Activated CD4-positive, alpha-beta T cell treated with anti-CD3 and anti-CD28 coated beads, Interleukin-2, Interleukin-6, amounts not matched to agents 100 ng/mL and 50 ng/mL, durations not matched to agents 16 hours and 8 hours (primary cell): ENCODE data around the gene CUL2.
"Not testable (repeated sequence)": the region's sequence is repeated elsewhere in the genome, so short reads cannot be mapped to it uniquely, and the experiment has no call there.

Source experiments
- DNase-seq: peaks from one replicate; pipeline ENCODE4 v3.0.0-alpha.2; 2020

CUL2 gene

DNA sequence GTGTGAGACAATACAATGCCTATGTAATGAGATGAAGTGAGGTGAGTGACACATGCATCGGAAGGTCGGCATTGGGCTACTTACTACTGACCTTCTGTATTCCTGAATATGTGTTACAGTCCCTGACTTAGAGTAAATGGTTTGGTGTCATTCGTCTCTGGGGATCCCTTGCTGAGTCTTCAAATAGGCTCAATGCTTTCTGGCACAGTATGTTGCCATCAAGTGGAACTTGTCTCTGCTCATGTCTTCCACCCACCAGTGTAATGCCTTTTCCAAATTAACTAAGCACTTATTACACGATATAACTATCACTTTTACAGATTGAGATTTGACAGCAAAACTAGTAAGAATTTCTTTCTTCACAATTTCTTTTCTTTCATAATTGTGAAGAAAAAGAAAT, 10.9 kb downstream of the CUL2 start:
- DNase-seq = no peak

DNA sequence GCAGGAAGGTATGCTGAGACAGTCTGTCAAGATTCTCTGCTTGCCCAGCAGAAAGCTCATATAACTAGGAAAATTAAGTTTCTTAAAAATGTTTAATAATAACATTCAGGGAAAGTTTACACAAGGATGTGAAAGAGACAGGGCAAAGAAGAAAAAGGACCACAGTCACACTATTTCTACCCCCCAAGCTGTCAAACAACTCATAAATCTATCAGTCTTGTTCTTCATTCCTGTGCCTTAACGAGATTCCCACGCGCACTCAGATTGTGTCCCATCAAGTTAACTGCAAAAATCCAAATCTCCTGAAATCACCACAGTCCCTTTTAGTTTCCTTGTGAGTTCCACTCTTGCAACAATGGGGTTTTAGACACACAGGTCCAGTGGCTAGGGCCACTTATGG, 14.9 kb downstream of the CUL2 start:
- DNase-seq = no peak

- DNase-seq = no peak
These were observed 15.9 kb downstream of the CUL2 start for GRCh38 chr10:35074266-35074665.

DNA sequence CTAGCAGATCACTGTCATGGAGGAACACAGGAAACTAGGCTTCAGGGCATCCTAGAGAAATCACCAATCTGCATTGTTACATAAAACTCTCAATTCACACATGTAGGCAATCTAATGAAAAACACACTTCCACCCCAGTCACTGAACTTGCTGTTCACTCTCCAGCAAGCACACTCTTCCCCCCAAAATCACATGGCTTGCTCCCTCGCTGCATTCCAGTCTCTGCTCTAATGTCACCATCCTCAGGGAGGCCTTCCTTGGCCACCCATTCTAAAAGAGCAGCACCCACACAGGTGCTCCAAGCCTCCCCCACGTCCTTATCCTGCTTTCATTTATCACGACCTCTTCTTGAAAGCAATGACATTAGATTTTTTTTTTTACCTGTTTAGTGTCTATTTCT, 19.6 kb downstream of the CUL2 start:
- DNase-seq = no peak

GRCh38 chr10:35063837-35064454, 26.2 kb downstream of the CUL2 start:
- no peak for DNase-seq

DNA sequence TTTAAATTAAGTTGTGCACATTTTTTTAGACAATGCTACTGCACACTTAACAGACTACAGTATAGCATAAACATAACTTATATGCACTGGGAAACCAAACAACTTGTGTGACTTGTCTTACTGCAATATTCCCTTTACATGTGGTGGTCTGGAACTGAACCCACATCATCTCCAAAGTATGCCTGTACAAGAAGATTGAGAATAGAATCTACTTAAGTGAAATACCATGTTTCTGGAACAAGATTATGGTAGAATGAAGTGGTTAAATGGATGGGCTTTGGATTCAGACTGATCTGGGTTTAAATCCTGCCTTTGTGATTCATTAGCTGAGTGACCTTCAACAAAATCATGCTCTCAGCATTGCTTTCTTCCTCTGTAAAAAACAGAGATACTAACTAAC, 30.7 kb downstream of the CUL2 start:
- no peak for DNase-seq

GRCh38 chr10:35058686-35059085, 31.5 kb downstream of the CUL2 start:
- no peak for DNase-seq

GRCh38 chr10:35058134-35058533, 32.0 kb downstream of the CUL2 start:
- peak; percentile 9 for DNase-seq

DNA sequence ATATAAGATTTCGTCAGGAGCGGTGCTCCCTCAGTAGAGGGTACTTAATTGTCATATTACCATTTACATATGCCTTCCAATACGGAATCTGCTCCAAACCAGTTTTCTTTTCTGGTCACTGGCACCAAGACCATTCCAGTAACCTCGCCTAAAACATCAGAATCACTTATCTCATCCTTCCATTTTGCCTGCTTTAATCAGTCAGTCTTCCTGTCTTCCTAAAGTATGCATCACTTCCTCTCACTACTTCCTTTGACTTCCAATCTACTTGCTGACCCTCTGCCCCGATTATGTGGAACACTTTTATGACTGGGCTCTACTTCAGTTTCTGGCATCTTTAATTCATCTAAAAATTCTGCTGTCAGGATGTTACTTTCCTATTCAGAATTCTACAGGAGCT, 33.5 kb downstream of the CUL2 start:
- no peak for DNase-seq

DNA sequence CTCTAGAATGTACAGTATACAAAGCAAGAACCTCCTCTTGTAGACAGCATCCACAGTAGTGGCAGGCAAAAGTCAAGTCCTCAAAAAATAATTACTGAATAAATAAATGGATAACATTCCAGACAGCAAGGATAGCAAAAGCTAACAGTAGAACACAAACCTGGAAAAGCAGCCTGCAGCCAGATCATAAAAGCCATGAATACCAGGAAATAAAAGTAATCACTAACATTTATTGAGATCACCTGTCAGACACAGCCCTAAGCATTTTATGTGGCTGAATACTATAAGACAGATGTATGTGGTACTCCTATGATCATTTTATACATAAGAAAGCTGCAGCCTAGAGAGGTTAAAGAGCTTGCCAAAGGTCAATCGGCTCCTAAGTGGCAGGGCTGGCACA, 34.0 kb downstream of the CUL2 start:
- no peak for DNase-seq

DNA sequence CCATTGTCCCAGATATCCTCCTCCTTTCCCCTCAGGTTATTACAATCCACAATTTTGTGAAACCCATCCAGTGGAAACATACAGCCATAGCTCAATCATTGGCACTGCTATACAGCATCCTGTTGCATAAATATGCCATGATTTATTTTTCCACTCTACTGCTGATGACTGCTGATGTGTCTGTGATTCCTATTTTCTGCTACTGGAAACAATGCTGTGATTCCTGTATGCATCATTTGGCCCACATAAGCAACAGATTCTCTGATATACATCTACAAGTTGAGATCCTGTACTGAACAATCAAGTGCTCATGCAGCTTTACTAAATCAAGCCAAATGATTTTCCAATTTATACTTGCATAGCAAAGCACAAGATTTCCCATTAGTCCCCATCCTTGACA, 39.6 kb downstream of the CUL2 start:
- no peak for DNase-seq

DNA sequence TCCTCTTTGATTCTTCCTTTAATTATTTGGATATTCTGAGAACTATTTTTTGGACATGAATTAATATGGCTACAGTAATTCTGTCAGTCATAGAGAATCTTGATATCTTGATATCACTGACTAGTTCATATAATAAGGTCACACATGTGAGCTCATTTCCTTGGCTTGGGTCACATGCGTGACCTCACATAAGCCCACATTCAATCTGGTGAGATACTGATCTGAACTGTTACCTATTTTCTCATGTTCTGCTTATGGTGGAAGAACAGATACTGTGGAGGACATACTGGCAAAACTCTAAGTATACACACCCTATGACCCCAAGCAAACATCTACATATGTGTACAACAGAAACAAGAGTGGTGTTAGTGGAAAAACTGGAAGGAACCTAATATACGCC, 44.1 kb downstream of the CUL2 start:
- DNase-seq = no peak

DNA sequence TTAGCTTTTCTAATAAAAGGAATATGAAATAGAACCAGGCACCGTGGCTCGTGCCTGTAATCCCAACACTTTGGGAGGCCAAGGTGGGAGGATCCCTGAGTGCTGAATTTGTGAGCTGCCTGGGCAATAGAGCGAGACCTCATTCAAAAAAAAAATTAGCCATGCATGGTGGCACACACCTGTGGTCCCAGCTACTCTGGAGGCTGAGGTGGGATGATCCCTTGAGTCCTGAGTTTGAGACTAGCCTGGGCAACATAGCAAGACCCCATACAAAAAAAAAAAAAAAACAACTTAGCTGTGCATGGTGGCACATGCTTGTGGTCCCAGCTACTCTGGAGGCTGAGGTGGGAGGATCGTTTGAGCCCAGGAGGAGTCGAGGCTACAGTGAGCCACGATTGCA, 44.9 kb downstream of the CUL2 start:
- not testable (repeated sequence) for DNase-seq

- no peak for DNase-seq
These were observed 46.3 kb downstream of the CUL2 start for GRCh38 chr10:35043796-35044344.

DNA sequence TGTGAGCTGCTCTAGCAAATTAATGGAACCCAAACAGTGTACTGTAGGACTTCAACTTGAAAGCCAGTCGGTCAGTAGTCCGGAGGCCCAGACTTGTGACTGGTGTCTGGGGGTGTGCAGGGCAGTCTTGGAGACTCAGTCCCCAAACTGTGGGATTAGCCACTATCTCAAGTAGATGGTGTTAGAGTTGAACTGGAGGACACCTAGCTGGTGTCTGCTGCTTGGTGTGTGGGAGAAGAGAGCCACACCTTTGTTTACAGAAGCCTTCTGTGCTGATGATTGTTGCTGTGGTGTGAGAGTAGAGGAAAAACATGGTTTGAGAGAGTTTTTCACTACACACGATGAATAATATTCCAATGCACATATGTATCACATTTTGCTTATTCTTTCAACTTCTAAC, 47.4 kb downstream of the CUL2 start:
- DNase-seq = no peak

- no peak for DNase-seq
These were observed 48.6 kb downstream of the CUL2 start for GRCh38 chr10:35041502-35041879.

DNA sequence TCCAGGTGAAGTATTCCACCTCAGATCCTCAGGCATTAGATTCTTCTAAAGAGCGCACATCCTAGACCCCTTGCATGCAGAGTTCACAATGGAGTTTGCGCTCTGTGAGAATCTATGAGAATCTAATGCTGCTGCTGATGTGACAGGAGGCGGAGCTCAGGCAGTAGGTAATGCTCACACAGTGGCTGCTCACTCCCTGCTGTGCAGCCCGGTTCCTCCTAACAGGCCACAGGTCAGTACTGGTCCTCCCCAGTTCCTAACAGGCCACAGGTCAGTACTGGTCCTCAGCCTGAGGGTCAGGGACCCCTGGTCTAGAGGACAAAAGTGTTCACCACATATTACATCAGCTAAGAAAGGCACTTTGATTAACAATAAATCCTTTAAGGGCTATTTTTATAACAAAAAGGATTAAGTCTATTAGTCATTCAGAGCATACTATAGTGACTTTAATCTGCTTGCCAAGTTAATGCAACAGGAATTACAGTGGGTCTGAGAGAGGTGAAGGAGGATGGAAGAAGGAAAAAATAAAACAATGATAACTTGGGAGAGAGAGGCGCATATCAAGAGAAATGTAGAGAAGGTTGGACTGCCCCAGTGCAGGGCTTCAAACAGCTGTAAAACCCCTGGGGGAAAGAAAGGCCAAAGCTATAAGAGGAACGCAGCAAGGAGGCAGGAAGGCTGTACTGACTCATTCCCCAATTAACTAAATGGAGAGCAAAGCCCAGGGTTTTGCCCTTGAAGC, 49.2 kb downstream of the CUL2 start:
- no peak for DNase-seq

DNA sequence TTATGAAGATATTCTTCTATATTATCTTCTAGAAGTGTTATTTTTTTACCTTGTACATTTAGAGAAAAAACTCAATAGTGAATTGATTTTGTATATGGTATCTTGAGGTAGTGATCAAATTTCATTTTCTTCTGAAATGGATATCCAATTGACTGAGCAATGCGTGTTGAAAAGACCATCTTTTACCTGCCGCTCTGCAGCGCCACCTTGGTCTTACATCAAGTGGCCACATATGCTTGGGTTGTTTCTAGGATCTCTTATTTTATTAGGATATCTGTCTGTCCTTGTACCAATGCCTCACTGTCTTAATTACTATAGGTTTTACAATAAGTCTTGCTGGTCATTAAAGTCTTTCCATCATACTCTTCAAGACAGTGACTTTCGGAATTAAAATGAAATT, 53.0 kb downstream of the CUL2 start:
- DNase-seq = no peak

DNA sequence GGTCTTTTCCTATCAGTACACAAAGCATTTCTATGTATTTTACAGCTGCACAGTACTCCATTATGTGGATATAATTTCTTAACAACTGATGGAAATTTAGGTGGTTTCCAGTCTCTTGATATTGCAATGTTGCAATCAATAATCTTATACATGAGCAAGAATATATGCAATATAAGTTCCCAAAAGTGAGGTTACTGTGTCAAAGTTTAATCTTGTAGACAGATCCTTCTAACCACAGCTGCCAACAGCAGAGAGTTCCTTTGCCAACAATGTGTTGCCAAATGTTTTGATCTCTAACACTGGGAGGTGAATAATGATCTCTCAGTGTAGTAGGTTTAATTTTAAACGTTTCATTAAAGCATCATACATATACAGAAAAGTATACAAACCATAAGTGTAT, 54.5 kb downstream of the CUL2 start:
- DNase-seq = no peak

DNA sequence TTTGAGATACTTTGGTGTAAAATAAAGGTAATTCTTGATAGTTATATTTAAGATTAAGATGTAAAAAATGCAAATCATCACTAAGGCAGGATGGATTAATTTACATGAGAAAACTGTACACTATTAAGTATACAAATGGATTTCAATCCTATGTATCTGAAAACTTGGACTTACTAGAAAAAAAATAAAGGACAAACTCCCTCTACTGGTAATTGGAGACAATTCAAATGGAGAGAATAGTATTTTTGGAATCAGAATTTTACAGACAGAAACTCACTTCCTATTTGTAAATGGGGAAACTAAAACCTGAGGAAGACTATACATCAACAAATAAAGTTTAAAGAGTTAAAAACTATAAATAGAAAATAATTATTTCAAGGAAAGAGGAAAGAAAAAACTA, 62.6 kb downstream of the CUL2 start:
- no peak for DNase-seq

DNA sequence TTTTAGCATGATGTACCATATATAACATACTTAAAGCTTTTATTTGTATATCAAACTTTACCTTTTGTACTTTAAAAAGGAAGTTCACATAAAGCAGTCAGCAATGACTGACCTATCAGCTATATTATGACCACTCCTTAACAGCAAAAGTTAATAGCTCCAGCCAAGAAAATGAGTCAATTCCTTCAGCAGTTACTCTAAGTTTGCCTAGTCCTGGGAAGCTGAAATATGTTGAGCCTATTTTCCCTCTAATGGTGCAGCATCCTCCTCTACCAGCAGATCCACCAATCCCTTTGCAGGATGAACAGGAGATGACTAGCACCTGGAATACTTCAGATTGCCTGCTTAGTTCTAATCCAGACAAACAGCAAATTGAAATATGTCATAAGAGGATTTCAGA, 64.2 kb downstream of the CUL2 start:
- DNase-seq = no peak

- no peak for DNase-seq
These were observed 69.7 kb downstream of the CUL2 start for GRCh38 chr10:35020481-35020880.

- DNase-seq = peak; percentile 44
These were observed 70.8 kb downstream of the CUL2 start for GRCh38 chr10:35019041-35020024.

DNA sequence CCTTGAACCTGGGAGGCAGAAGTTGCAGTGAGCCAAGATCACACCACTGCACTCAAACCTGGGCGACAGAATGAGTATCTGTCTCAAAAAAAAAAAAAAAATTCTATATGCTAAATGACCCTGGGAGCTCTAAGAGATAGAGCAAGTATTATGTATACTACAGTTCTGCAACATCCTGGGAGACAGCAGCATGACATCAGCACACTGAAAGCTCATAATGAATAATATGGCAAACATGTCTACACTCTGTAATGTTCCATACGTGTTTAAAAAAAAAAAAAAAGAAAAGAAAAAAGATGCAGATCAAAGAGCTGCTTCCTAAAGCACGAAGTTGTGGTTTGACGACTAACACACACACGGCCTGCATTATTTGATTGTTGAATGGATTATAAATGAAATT, 72.5 kb downstream of the CUL2 start:
- peak; percentile 47 for DNase-seq
